Measurements from ENCODE around the gene GFOD1. TPM values are rescaled to one million over a fixed set of nuclear protein-coding genes. Genes with fewer than 3 reads are reported as not detected.

The GFOD1 gene
- total RNA-seq, 1 experiment from 2014 or later = 0.62 TPM

DNA sequence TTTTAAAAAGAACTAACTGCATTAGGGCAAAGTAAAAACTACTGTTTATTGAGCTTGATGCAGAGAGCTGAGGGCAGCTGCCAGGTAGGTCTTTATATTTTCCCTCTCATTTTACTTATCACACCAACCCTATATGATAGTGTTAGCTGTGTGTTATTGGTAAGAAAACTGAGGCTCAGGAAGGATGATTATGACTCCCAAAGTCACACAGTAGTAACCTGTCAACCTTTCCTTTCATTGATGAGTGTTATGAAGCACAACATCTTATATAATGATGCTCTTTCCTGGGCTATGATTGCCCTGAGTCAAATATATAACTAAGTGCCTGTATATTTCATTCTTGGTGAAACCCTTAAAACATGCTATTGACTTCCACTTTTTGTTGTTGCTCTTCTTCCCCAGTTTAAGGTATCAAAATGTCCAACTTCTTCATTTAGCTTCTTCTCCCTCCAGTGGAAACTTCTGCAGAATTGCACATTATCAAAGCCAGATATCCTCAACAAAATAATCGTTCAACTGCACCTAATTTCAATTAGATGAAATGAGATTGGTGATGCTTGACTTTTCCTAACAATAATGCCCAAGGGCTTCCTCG, 8.1 kb downstream of the GFOD1 start:
- in situ Hi-C loops (cut with HindIII; ENCODE audit: low pct_unique_long_range_greater_than_20kb, low sequenced_read_pairs) = no loop called here
- ChIA-PET CTCF (no interaction called here), POLR2A (no interaction called here)
- no peak for ATAC-seq
- TF ChIP-seq SIN3A (IDR thresholded peaks at IDR 0.05; ENCODE audit: borderline replicate concordance, insufficient read depth, low read depth, low read length) (no peak), POLR2AphosphoS5 (IDR thresholded peaks at IDR 0.05; ENCODE audit: low read depth, low read length) (no peak), TCF7L2 (IDR thresholded peaks at IDR 0.05; ENCODE audit: low read depth, low read length) (no peak)
- TF ChIP-seq, protein P1, sequence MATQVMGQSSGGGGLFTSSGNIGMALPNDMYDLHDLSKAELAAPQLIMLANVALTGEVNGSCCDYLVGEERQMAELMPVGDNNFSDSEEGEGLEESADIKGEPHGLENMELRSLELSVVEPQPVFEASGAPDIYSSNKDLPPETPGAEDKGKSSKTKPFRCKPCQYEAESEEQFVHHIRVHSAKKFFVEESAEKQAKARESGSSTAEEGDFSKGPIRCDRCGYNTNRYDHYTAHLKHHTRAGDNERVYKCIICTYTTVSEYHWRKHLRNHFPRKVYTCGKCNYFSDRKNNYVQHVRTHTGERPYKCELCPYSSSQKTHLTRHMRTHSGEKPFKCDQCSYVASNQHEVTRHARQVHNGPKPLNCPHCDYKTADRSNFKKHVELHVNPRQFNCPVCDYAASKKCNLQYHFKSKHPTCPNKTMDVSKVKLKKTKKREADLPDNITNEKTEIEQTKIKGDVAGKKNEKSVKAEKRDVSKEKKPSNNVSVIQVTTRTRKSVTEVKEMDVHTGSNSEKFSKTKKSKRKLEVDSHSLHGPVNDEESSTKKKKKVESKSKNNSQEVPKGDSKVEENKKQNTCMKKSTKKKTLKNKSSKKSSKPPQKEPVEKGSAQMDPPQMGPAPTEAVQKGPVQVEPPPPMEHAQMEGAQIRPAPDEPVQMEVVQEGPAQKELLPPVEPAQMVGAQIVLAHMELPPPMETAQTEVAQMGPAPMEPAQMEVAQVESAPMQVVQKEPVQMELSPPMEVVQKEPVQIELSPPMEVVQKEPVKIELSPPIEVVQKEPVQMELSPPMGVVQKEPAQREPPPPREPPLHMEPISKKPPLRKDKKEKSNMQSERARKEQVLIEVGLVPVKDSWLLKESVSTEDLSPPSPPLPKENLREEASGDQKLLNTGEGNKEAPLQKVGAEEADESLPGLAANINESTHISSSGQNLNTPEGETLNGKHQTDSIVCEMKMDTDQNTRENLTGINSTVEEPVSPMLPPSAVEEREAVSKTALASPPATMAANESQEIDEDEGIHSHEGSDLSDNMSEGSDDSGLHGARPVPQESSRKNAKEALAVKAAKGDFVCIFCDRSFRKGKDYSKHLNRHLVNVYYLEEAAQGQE (IDR thresholded peaks at IDR 0.05; ENCODE audit: insufficient read depth in 1 of 2, low read depth in 2 of 2, low read length in 1 of 2) = no peak
- TF ChIP-seq, protein P2, sequence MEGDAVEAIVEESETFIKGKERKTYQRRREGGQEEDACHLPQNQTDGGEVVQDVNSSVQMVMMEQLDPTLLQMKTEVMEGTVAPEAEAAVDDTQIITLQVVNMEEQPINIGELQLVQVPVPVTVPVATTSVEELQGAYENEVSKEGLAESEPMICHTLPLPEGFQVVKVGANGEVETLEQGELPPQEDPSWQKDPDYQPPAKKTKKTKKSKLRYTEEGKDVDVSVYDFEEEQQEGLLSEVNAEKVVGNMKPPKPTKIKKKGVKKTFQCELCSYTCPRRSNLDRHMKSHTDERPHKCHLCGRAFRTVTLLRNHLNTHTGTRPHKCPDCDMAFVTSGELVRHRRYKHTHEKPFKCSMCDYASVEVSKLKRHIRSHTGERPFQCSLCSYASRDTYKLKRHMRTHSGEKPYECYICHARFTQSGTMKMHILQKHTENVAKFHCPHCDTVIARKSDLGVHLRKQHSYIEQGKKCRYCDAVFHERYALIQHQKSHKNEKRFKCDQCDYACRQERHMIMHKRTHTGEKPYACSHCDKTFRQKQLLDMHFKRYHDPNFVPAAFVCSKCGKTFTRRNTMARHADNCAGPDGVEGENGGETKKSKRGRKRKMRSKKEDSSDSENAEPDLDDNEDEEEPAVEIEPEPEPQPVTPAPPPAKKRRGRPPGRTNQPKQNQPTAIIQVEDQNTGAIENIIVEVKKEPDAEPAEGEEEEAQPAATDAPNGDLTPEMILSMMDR (IDR thresholded peaks at IDR 0.05) = no peak
- Histone ChIP-seq H3K4me3 (ENCODE audit: low read depth in 2 of 2, low read length in 2 of 2) (no peak overlapping the region), H3K27ac (ENCODE audit: low read length) (no peak overlapping the region), H3K27me3 (ENCODE audit: control insufficient read depth, insufficient read depth, low read length) (peaks cover 5% of the 10 kb centered on the region; the same call in 1 of the 2 replicates), H3K9me3 (ENCODE audit: control insufficient read depth, insufficient read depth, low read depth, low read length) (no peaks in the 10 kb centered on the region), H3K4me1 (ENCODE audit: control insufficient read depth, insufficient read depth, low read length) (no peaks in the 10 kb centered on the region; the same call in 1 of the 2 replicates), H3K36me3 (ENCODE audit: control insufficient read depth, insufficient read depth, low read length) (no peaks in the 10 kb centered on the region)
- intact Hi-C loops (cut with micrococcal nuclease; ENCODE audit: unreplicated experiment) = no loop called here
- DNase-seq (ENCODE audit: low read depth, low spot score) = no peak
- no TSS peak for BruUV-seq (replicated peaks)

- Histone ChIP-seq H3K27me3 (ENCODE audit: control insufficient read depth, insufficient read depth, low read length) (no peaks in the 10 kb centered on the region), H3K27ac (ENCODE audit: low read length) (no peak overlapping the region), H3K4me1 (ENCODE audit: control insufficient read depth, insufficient read depth, low read length) (no peaks in the 10 kb centered on the region), H3K9me3 (ENCODE audit: control insufficient read depth, insufficient read depth, low read depth, low read length) (no peaks in the 10 kb centered on the region), H3K36me3 (ENCODE audit: control insufficient read depth, insufficient read depth, low read length) (no peaks in the 10 kb centered on the region), H3K4me3 (ENCODE audit: low read depth in 2 of 2, low read length in 2 of 2) (no peak overlapping the region)
- DNase-seq (ENCODE audit: low read depth, low spot score) (no peak), ATAC-seq (no peak)
- ChIA-PET CTCF (no interaction called here), POLR2A (no interaction called here)
- TF ChIP-seq SIN3A (IDR thresholded peaks at IDR 0.05; ENCODE audit: borderline replicate concordance, insufficient read depth, low read depth, low read length) = no peak
- no peak for TF ChIP-seq POLR2AphosphoS5 (IDR thresholded peaks at IDR 0.05; ENCODE audit: low read depth, low read length)
- no peak for TF ChIP-seq TCF7L2 (IDR thresholded peaks at IDR 0.05; ENCODE audit: low read depth, low read length)
- TF ChIP-seq, protein P2 (IDR thresholded peaks at IDR 0.05) = no peak
- TF ChIP-seq, protein P1 (IDR thresholded peaks at IDR 0.05; ENCODE audit: insufficient read depth in 1 of 2, low read depth in 2 of 2, low read length in 1 of 2) = no peak
- BruUV-seq (replicated peaks) = no TSS peak
- intact Hi-C loops (cut with micrococcal nuclease; ENCODE audit: unreplicated experiment) (no loop called here), in situ Hi-C loops (cut with HindIII; ENCODE audit: low pct_unique_long_range_greater_than_20kb, low sequenced_read_pairs) (no loop called here)
These were observed 8.9 kb downstream of the GFOD1 start for GRCh38 chr6:13478525-13478966.

All from Panc1 (cell line).